NCI-H1436 treated with DMSO at 0.1 percent for 48 hours (cell line): ENCODE data around the gene BTBD7.
"Not testable (repeated sequence)": the region's sequence is repeated elsewhere in the genome, so short reads cannot be mapped to it uniquely, and the experiment has no call there.

Experiments used
- DNase-seq: peaks from one replicate; lab custom pipeline; 2025; lab: John Stamatoyannopoulos, UW

The BTBD7 gene

GRCh38 chr14:93332853-93333630 is at the start of gene BTBD7:
BTBD7 (minus strand) TSS chr14:93333036; CDS start chr14:93296051, 36,985 bp downstream.
- DNase-seq: peak; percentile 46

DNA sequence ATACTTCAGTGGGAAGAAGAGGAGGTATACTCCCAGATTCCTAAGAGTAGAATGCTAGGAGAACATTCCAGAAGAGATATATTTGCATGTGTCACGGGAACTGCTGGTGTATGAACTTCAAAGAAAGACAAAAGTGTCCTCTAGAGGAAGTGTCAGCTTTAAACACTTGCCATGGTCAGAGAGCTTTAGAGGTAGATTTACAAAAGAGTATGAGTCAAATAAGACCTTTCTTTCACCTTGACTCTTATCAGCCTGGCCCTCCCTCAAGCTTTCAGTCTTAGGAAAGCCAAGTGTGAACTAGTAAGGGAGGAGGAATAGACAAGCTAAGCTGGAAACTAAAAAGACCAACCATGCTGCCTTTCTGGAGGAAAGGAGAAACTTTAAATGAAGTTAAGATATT is 48.8 kb upstream of the BTBD7 start:
- DNase-seq: no peak

GRCh38 chr14:93379831-93380230 is 47.0 kb upstream of the BTBD7 start:
- DNase-seq: no peak

- no peak for DNase-seq
Measured at GRCh38 chr14:93375673-93376156, 42.9 kb upstream of the BTBD7 start.

- no peak for DNase-seq
Measured at GRCh38 chr14:93369713-93370266, 37.0 kb upstream of the BTBD7 start.

DNA sequence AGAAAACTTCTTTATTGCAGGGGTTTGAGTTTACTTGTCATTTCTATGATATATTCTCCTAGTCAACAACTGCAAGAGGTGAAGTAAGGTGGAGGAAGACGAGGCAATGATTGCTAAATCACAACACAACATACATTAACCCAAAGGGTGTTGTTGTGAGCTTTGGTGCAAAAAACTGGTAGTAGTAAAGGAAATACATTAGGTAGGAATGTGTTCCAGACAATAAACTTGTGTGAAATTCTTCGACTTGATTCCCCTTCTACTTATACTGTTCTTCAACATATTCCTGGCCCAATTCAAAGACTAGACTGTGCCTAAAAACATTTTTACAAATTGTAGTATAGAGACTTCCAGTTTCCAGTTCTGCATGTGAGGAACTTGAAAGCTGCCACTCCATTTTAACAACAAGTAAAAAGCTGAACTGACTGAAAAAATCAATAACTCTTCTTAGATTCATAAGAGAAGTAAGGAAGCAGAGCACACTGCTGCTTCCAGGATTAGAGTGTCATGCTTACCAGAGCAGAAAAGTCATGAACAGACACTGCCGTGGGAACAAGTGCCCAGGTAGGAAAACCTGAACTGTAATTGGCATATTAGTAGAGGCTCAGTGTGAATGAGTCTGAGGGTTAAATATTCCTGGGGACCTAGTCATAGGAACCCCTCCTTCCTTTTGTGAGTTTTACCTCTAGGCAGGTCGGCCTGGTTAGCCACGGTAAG is 36.3 kb upstream of the BTBD7 start:
- DNase-seq: no peak

DNA sequence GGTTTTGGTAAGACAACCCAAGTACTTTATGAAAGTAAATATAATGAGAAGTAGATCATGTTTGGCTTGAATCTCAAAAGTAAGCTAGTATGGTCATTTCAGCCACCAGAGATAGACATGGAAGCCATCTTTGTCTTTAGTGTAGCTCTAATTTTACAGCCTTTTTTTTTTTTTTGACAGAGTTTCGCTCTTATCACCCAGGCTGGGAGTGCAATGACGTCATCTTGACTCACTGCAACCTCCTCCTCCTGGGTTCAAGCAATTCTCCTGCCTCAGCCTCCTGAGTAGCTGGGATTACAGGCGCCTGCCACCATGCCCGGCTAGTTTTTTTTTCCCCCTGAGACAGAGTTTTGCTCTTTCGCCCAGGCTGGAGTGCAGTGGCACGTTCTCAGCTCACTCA is 22.0 kb upstream of the BTBD7 start:
- not testable (repeated sequence) for DNase-seq

GRCh38 chr14:93348292-93348691 is 15.5 kb upstream of the BTBD7 start:
- DNase-seq: no peak

GRCh38 chr14:93347850-93348249 is 15.0 kb upstream of the BTBD7 start:
- DNase-seq: no peak

- no peak for DNase-seq
Measured at GRCh38 chr14:93346926-93347721, 14.3 kb upstream of the BTBD7 start, which contains the start of gene COX8C. COX8C (plus strand) TSS chr14:93347182; CDS start chr14:93347269, 87 bp downstream.

DNA sequence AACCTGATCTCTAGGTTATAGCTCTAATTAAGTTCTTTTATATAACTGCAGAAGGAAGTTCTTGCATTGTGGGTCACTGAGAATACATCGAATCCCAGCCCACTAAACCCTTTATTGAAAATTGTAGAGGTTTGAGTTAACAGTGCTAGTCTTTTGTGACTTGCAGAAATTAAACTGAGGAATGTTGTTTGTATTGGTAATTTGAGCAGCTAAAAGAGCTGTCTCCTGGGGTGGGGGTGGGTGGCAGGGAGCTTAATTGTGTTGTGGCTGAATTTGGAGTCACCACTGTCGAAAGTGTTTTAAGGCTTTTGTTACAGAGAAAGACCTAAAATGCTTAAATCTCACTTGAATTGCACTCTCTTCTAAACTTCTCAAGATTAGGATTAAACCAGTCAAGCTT is 11.0 kb upstream of the BTBD7 start:
- peak; percentile 43 for DNase-seq

- DNase-seq: no peak
Measured at GRCh38 chr14:93343266-93343665, 10.4 kb upstream of the BTBD7 start.

DNA sequence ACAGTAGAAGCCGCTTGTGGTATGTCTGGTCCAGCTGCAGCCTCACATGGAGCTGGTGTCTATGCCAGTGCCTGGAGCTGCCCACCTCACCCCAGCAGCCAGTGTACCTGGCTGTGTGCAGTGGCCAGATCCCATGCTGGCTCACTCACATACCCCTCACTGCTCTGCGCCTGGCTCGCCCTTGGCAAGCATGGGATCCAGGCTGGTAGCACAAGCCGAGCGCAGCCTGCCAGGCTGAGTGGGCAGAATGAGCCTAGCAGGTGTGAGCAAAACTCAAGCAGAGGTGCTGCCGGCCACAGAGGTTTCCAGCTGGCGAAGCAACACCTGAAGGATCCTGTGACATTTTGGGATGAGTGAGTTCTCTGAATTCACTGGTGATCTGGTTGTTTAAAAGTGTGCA is 5.0 kb upstream of the BTBD7 start:
- DNase-seq: no peak

GRCh38 chr14:93337143-93337753 is 4.4 kb upstream of the BTBD7 start:
- no peak for DNase-seq

DNA sequence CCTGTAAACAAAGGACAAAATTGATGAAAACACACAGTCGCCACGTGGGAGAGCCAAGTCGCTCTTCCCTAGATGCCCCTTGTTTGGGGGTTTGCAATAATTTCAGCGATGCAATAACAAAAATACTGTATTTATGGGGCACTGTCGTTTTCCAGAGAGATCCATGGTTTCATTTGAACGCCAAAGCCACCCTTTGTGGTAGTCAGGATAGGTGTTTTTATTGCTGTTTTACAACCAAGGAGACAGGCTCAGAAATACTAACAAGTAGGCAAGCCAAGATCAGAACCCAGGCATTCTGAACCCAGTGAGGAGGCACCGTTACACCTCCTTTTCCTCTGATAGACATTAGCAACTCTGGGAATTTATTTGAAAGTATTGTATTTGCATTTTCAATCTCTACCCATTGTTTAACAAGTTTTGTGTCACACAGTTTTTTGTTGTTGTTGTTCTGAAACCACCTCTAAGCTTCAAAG is 831 bp upstream of the BTBD7 start:
- DNase-seq: no peak

DNA sequence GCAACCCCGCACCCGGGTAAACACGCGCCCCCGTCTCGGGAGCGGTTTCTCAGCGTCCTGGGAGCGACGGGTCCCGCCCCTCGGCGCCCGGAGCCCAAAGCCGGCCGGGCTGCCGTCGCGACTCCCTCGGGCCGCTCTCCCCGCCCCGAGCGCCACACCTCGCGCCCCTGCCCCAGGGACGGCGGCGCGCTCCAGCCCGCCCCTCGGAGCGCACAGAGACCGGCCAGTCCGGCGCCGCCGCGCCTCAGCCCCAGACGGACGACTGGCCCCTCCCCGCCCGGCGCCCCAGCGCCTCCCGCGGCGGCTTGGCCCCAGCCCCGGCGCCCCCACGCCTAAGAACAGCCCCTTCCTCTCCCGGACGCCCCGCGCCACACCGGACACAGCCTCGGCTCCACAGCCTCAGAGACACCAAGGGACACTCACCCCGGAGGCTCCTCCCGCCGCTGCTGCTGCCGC is 411 bp downstream of the BTBD7 start:
- DNase-seq: no peak

DNA sequence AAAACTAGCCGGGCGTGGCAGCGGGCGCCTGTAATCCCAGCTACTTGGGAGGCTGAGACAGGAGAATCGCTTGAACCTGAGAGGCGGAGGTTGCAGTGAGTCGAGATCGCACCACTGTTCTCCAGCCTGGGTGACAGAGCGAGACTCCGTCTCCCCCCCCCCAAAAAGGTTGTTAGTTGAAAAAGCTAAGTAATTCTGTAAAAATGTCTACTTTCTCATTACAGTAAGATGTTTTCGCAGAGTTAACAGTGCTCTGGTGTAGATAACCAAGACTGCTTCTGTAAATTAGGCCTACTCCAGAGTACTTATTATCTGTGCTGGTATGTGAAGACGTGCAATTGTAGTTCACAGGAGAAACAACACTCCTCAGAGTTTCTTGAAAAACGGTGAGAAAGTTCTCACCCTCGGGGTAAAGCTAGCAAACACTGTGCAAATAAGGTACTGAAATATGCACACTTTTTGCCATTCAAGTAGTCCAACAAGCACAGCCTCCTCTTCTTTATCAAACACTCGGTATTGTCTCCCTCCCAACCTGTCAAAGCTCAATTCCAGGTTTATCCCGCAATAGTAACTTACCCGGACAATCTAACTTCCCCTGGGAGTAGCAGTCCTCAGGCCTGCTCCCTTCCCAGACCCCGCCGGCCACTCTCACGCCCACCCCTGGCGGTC is 974 bp downstream of the BTBD7 start:
- no peak for DNase-seq

DNA sequence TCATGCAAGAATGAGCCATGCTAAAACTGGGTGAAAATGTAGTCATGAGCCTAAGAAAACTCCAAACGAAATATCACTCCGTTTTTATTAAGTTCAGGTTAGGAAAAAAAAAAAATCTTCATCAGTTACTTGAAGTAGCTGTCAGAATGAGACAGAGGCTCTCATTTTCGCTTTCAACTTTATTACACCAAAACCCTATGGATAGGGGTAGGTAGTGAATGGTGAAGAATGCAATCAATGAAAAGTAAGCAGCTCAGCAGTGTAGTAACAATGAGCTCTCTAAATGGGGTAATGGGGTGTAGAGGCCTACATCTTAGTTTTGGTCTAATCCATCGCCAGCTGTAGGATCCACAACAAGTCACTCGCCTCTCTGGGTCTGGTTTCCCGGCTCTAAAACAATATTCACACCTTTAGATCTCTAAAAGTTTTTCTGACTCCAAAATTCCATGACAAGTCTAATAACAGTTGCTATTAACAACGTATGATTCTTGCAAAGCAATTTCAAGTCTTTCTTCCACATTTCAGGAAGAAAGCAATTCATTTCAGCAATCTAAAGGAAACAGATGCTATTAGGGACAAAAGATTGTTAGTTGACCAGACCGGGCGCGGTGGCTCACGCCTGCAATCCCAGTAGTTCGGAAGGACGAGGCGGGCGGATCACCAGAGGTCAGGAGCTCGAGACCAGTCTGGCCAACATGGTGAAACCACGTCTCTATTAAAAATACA is 1.7 kb downstream of the BTBD7 start:
- no peak for DNase-seq

- DNase-seq: no peak
Measured at GRCh38 chr14:93330609-93331000, 2.2 kb downstream of the BTBD7 start.

DNA sequence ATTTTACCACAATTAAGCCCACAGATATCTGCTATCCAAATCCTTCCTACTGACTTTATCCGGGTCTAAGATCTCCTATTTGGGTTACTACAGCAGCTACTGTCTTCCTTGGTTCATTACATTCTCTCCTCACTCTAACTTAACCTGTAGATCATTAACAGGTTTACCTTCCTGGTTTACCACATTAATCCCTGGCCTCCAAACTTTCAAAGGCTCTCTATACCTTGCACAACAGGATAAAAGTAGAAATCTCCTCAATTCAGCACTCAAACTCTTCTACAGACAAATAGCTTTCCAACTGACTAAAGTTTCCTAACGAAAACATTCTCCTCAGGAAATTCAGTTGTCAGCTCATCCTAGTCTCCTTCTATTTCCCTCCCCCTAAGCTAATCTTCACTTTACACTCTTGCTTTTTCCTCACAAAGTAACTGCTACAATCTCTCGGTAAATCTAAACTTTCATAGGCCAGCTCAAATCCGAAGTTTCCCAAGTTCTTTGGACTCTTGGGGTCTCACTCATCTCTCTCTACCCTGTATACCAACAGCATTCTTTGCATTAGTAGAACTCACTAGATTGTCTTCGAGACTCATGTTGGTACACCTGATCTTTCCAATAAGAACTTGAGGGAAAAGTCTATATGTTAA is 2.7 kb downstream of the BTBD7 start:
- DNase-seq: no peak
